Neural cell (in vitro differentiated cells): ENCODE results near the gene OSM. TPM values are rescaled to one million over a fixed set of nuclear protein-coding genes. Genes with fewer than 3 reads are reported as not detected.

Experiments used
- H2AFZ ChIP-seq: fragments of 200-600, 300-800 bp; sonication (generic), shearing (Covaris generic); 2 replicates; pipeline ENCODE4 v1.6.0; 2014; ENCODE audit warnings: low read depth, mild to moderate bottlenecking, antibody characterized with exemption, low read length, moderate library complexity
- H3F3A ChIP-seq: fragments of 200-600 bp; shearing (Covaris generic); 2 replicates; pipeline ENCODE4 v1.6.1; 2016; ENCODE audit warnings: mild to moderate bottlenecking, moderate library complexity, mixed read lengths, antibody characterized with exemption, low read length; ENCODE audit not compliant: insufficient read depth, poor library complexity, severe bottlenecking
- H3K27ac ChIP-seq: fragments of 200-600, 300-800 bp; sonication (generic), shearing (Covaris generic); 2 replicates; pipeline ENCODE4 v1.5.1; 2014; ENCODE audit warnings: mild to moderate bottlenecking, low read length, moderate library complexity
- H3K27me3 ChIP-seq: fragments of 300-800, 200-600 bp; sonication (generic), shearing (Covaris generic); 2 replicates; pipeline ENCODE4 v1.6.0; 2014; ENCODE audit warnings: mild to moderate bottlenecking, low read depth, low read length, moderate library complexity; ENCODE audit not compliant: insufficient read depth
- H3K36me3 ChIP-seq: fragments of 300-800, 200-600 bp; sonication (generic), shearing (Covaris generic); 2 replicates; pipeline ENCODE4 v1.5.1; 2014; ENCODE audit warnings: mild to moderate bottlenecking, antibody characterized with exemption, low read length, moderate library complexity; ENCODE audit not compliant: insufficient read depth
- H3K4me2 ChIP-seq: fragments of 300-800, 200-600 bp; sonication (generic), shearing (Covaris generic); 2 replicates; pipeline ENCODE4 v1.6.0; 2014; ENCODE audit warnings: mild to moderate bottlenecking, low read length
- H3K4me3 ChIP-seq: fragments of 300-800, 200-600 bp; sonication (generic), shearing (Covaris generic); 2 replicates; pipeline ENCODE4 v1.5.1; 2014; ENCODE audit warnings: mild to moderate bottlenecking, low read length, moderate library complexity
- H3K79me2 ChIP-seq: fragments of 200-600 bp; shearing (Covaris generic); replicated peaks from 2 replicates; pipeline ENCODE4 v1.6.0; 2014; ENCODE audit warnings: mild to moderate bottlenecking, low read length, moderate library complexity; ENCODE audit not compliant: insufficient read depth
- H3K9ac ChIP-seq: fragments of 300-800, 200-600 bp; sonication (generic), shearing (Covaris generic); 2 replicates; pipeline ENCODE4 v1.6.1; 2016; ENCODE audit warnings: mild to moderate bottlenecking, low read length, mixed read lengths
- H3K9me2 ChIP-seq: fragments of 200-600 bp; shearing (Covaris generic); 2 replicates; pipeline ENCODE4 v1.6.1; 2016; ENCODE audit warnings: mild to moderate bottlenecking, low read length, mixed read lengths; ENCODE audit not compliant: insufficient read depth
- H3K9me3 ChIP-seq: fragments of 200-600, 300-800 bp; sonication (generic), shearing (Covaris generic); 2 replicates; pipeline ENCODE4 v1.6.1; 2016; ENCODE audit warnings: mild to moderate bottlenecking, mixed run types, low read length, moderate library complexity, mixed read lengths
- H4K20me1 ChIP-seq: fragments of 200-600 bp; shearing (Covaris generic); 2 replicates; pipeline ENCODE4 v1.6.1; 2016; ENCODE audit warnings: mild to moderate bottlenecking, mixed run types; ENCODE audit not compliant: insufficient read depth
- CTCF ChIP-seq: fragments of 450-650 bp; IDR thresholded peaks from 2 replicates; pipeline ENCODE4 v1.5.1; 2014; ENCODE audit warnings: antibody characterized with exemption, mild to moderate bottlenecking, moderate library complexity; ENCODE audit not compliant: poor library complexity, severe bottlenecking
- EP300 ChIP-seq: fragments of 450-650 bp; conservative IDR thresholded peaks from 2 replicates; pipeline ENCODE4 v1.6.1; 2014; ENCODE audit warnings: antibody characterized with exemption, mild to moderate bottlenecking, moderate library complexity; ENCODE audit not compliant: poor library complexity, severe bottlenecking
- EZH2 ChIP-seq: fragments of 200-600, 300-800 bp; shearing (Covaris generic), sonication (generic); IDR thresholded peaks from 2 replicates; pipeline ENCODE4 v1.6.1; 2014; ENCODE audit warnings: antibody characterized with exemption, low read length, borderline replicate concordance, mild to moderate bottlenecking; ENCODE audit not compliant: insufficient read depth, poor library complexity, severe bottlenecking
- MXI1 ChIP-seq: fragments of 450-650 bp; conservative IDR thresholded peaks from 2 replicates; pipeline ENCODE4 v1.6.1; 2014; ENCODE audit warnings: antibody characterized with exemption, mild to moderate bottlenecking; ENCODE audit not compliant: poor library complexity, severe bottlenecking
- POLR2AphosphoS5 ChIP-seq: IDR thresholded peaks from 2 replicates; pipeline ENCODE4 v1.6.1; 2012
- RAD21 ChIP-seq: fragments of 450-650 bp; conservative IDR thresholded peaks from 2 replicates; pipeline ENCODE4 v1.6.1; 2014; ENCODE audit warnings: antibody characterized with exemption, mild to moderate bottlenecking, moderate library complexity
- REST ChIP-seq: IDR thresholded peaks from 2 replicates; pipeline ENCODE4 v1.6.1; 2012; ENCODE audit warnings: borderline replicate concordance
- SMC3 ChIP-seq: fragments of 450-650 bp; conservative IDR thresholded peaks from 2 replicates; pipeline ENCODE4 v1.6.1; 2014; ENCODE audit warnings: antibody characterized with exemption, mild to moderate bottlenecking, moderate library complexity; ENCODE audit not compliant: poor library complexity
- TAF1 ChIP-seq: IDR thresholded peaks from 2 replicates; pipeline ENCODE4 v1.6.1; 2012; ENCODE audit warnings: low read depth
- polyA plus RNA-seq: library from polyadenylated mRNA; depleted of rRNA; stranded (reverse); fragments of >200 nt; gene quantifications from 2 replicates; pipeline ENCODE4 v1.2.3, GENCODE V29; 2014

Gene OSM
- polyA plus RNA-seq, 1 donor from 2014 or later, result not detected

GRCh38 chr22:30224161-30224857 is 42.3 kb downstream of the OSM start:
- Histone ChIP-seq H3K36me3 (no peaks in the 10 kb centered on the region), H3K27ac (no peak overlapping the region), H3K9me3 (no peaks in the 10 kb centered on the region), H2AFZ (no peak overlapping the region), H3K79me2 (no peaks in the 10 kb centered on the region), H3F3A (no peaks in the 10 kb centered on the region), H3K9ac (no peak overlapping the region), H3K4me2 (no peak overlapping the region), H3K27me3 (no peaks in the 10 kb centered on the region), H4K20me1 (no peaks in the 10 kb centered on the region), H3K9me2 (no peaks in the 10 kb centered on the region), H3K4me3 (no peak overlapping the region)
- TF ChIP-seq TAF1 (no peak), EZH2 (no peak), RAD21 (no peak), CTCF (no peak), POLR2AphosphoS5 (no peak), EP300 (no peak), REST (no peak), SMC3 (no peak), MXI1 (no peak)

- Histone ChIP-seq H3K79me2 (no peaks in the 10 kb centered on the region), H3K27me3 (no peaks in the 10 kb centered on the region), H3K9me3 (no peaks in the 10 kb centered on the region), H3K36me3 (no peaks in the 10 kb centered on the region), H3K9ac (no peak overlapping the region), H4K20me1 (no peaks in the 10 kb centered on the region), H2AFZ (no peak overlapping the region), H3K4me3 (no peak overlapping the region), H3F3A (no peaks in the 10 kb centered on the region), H3K9me2 (no peaks in the 10 kb centered on the region), H3K4me2 (no peak overlapping the region), H3K27ac (no peak overlapping the region)
- TF ChIP-seq SMC3 (no peak), RAD21 (no peak), EZH2 (no peak), TAF1 (no peak), REST (no peak), MXI1 (no peak)
Measured at GRCh38 chr22:30223303-30223702, 43.3 kb downstream of the OSM start.
